ENCODE results near the gene LHPP.

LHPP gene

DNA sequence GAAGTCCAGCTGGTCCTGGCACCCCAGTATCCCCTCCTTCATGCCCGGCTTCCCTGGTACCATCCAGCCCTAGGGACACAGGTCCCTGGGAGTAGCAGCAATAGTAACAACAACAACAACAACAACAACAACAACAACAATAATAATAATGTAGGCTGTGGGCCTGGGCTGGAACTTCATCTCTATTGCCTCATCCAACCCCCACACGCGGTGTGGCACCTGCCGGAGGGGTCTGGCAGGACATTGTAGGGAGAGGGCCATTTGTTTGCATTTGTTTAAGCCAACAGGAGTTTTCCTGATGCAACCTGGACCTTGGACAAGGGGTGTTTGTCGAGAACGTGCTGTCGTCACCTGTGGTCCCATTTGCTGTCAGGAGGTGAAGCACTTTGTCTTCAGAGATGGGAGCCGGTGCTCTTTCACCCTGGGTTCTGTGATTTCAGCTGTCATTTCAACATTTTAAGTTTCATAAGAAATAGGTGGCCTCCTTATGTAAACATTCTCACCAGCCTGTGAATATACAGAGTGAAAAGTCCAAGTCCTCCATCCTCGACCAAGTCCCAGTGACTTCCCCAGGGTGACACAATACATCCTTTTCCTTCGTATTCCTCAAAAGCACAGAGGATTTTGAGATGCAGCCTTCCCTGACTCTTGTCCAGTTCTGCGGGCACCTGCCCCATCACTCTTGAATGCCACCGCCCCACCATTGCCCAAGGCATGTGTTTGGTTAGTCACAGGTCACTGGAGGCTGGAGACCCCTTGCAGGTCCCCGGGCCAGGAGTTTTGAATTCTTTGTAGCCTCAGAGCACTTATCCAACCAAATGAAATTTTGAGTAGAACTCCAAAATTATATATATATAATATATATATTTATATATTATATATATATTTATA lies 9.2 kb downstream of the LHPP start:
- DNase-seq = no peak

DNA sequence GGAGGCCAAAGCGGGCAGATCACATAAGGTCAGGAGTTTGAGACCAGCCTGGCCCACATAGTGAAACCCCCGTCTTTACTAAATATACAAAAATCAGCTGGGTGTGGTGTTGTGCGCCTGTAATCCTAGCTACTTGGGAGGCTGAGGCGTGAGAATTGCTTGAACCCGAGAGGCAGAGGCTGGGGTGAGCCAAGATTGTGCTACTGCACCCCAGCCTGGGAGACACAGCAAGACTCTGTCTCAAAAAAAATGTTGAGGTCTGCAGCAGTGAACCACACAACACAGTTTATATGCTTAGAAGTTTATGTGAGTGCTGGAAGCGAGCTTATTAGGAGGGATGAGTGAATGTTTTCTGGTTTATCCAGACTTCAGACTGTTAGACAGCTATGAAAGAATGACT lies 10.4 kb downstream of the LHPP start:
- DNase-seq = no peak

DNA sequence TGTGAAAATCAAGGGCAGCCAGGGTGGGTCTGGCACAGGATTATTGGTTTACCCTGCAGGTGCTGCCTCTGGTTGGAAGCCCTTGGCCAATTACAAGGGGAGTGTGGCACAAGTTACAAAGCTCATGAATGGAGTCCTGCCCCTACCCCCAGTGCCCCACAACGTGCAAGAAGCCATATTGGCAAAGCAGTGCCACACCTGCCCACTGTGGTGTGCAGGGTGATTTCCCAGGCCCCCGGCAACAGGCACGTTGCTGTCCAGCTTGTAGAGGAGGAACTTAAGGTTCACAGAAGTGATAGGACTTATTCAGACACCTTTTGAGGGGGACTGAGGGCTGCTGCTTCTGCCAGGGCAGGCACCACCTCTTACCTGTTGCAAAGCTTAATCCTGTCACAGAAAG lies 11.4 kb downstream of the LHPP start:
- no peak for DNase-seq

DNA sequence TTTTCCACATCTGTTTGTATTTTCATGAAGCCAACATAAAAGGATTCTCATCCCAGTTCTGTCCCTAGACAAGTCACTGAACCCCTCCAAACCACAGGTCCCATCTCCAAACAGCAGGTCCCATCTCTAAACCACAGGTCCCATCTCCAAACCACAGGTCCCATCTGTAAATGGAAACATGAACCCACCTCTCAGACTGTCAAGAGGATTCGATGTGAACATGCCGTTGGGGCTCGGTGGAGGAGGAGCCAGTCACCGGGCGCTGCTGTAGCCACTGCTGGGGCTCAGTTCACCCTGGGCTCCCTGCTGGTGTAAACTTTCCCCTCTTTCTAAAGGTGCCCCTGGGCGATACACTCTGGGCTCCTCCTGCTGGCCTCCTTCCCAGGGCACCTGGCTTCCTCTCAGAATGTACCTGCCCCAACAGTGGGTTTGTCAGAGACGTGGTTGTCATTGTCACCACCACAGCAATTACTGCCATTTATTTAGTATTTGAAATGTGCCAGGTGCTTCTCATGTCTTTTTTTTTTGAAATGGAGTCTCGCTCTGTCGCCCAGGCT lies 13.0 kb downstream of the LHPP start:
- DNase-seq = no peak

DNA sequence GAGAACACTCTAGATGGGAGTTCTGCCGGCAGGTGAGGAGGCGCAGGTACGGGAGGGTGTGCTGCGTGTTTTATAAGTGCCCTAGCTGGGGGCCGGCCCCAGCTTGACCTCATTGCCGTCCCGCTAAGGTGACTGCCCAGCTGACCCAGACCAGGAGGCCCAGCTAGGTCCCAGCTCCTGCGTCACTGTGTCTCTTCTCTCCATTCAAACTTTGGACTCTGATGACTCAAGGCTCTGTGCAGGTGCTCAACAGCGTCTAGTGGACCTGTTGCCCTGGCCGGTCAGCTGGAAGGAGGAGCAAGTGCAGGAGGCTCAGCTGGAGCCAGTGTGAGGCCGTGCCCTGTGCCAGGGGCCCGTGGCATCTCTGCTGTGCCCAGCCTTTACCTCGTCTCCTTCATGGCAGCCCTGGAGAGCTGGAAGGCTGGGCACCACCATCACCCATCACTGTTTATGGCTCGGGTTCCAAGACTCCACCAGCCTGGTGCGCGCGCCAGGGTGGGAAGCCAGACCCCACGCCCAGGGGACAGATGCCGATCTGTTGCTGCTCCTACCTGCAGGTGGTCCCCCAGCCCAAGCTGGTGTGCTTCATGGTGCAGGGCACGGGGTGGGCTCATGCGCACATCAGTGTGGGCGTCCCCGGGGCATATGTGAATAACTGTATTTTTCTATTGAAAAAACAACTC lies 14.6 kb downstream of the LHPP start:
- DNase-seq = no peak

DNA sequence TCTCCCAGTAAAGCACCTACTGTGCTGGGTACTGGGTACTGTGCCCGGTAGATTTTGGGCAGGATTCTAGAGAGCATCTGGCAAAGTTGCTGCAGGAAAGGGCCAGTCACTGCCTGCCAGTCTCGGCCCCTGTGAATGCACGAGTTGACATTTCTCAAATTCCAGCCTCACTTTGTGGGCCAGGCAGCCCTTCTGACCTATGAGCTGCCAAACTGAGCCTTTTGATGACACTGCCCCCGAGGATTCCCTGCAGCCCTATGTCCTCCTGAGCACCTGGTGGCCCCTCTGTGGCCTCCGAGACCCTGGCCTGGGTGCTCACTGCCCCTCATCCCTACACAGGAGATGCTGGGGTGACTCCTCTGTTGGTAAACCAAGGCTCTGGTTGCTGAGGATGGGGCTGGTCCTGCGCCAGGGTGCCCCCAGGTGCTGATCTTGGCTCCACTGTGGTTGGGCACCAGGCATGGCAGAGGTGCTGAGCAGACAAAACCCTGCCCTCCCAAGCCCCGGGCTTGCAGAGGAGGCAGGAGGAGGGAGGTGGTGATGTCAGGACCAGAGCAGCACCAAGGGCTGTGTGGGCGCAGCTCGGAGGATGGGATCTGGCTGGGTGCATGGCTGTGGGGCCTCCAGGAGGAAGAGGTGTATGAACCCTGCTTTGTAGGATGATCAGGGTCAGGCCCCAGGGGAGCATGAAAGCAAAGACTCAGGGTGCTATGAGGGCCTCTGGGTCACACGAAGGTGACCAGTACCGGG lies 16.2 kb downstream of the LHPP start:
- no peak for DNase-seq

DNA sequence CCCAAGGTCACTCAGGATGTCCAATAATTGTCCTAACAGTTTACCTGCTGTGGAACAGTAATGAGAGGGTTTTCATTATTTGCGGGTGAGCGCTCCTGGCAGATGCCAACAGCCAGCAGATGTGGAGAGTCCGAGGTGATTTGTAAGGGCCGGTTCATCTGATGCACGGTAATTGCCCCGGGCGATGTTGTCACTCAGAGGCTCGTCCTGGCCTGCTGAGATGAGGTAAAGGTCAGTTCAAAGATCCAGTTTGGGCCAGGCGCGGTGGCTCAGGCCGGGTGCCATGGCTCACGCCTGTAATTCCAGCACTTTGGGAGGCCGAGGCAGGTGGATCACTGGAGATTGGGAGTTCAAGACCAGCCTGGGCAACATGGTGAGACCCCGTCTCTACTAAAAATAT lies 16.9 kb downstream of the LHPP start:
- no peak for DNase-seq

DNA sequence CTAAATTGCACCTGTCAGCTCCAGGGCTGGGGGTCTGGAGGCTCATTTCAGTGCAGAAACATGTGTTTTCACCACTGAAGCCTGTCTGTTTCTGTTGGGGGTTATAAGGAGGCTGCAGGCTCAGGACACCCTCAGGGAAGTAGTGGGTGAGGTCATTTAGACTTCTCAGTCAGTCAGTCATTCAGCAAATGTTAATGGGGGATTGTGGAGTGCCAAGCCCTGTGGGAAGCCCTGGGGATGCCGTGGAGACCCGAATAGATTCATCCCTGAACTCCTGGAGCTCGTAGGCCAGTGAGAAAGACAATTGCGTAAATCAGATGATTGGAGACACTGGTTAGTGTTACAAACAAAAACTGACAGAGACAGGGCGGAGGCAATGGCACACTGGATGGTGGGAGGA lies 19.2 kb downstream of the LHPP start:
- DNase-seq = no peak

DNA sequence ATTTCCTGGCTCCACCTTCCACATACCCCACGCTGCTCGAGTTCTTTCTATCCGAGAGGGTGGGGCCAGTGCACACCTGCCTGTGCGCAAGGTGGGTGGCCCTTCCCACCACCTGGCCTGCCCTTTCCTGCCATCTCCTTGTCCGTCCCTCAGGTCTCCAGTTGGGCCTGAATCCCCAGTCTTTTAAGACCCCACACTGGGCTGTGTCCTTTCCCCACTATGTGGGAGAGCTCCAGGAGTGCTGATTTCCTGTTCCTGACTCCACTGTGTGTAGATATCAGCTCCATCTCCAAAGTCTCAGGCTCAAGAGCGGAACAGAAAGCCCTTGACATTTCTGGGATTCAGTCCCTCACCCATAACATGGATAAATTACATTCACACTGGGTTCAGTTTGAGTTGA lies 20.1 kb downstream of the LHPP start:
- DNase-seq = no peak

DNA sequence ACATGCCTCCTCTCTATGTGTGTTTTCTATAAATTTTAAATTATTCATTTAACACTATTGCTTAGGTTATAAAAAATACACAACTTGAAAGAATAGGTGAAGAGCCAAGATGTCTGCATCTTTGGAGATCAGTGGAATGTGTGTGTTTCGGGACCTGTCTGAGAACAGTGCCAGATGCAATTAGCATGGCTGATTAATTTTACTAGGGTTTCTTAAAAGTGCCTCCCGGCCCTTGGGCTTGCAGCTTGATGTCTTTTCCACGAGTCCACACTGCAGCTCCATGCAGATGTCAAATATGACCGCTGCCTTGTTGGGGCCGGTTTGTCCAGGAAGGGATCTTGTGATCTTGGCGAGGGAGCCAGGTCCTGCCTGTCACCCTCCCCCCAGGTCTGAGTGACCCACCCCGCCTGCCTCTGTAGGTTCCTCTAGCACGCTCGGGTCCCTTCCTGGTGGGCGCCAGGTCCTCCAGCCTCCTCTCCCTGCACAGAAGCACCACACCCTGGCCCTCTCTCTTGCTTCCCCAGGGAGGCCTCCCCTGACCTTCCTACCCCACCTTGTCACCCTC lies 20.7 kb downstream of the LHPP start:
- DNase-seq = no peak

DNA sequence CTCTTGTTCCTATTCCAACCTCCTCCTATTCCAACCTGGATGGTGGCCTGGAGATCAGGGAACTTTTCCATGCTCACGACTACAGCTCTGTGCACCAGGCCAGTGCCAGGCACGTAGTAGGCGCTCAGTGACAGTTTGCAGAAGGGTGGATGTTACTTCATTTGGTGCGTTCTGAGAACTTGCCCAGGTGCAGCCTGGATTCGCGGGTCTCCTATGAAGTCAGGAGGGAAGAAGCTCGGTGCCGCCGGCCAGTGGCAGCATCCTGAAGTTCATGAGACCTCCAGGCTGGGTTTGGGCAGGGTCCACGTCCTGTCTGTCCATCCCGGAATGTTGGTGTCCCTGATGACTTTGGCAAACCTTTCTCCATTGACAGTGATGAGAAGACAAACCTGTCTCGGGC lies 21.3 kb downstream of the LHPP start:
- DNase-seq = no peak

DNA sequence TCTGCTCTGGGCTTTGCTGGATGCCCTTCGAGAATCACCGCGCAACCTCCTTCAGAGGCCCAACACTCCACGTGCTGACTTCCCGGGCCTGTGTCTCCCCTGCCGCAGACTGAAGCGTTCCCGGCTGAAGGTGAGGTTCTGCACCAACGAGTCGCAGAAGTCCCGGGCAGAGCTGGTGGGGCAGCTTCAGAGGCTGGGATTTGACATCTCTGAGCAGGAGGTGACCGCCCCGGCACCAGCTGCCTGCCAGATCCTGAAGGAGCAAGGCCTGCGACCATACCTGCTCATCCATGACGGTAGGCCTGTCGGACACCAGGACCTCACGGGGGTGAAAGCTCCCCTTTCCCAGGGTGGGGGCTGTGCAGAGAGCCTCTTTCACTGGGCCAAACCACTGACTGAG lies 22.4 kb downstream of the LHPP start:
- DNase-seq = no peak

DNA sequence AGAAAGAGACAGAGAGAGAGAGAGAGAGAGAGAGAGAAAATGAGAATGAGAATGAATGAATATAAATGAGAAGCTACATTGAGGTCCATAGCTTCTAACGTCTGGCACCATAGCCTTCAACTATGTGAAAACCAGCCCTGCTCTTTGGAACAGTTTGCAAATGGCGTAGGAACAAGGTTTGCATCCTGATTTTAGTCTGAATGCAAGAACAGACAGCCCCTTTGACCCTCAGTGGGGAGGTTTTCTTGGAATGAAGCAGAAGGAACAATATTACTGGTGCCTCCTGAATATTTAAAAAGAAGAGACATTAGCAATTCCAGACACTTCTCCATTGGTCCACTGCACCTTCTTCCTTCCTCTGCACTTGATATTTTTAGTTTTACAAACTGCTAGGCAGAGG lies 23.0 kb downstream of the LHPP start:
- no peak for DNase-seq

DNA sequence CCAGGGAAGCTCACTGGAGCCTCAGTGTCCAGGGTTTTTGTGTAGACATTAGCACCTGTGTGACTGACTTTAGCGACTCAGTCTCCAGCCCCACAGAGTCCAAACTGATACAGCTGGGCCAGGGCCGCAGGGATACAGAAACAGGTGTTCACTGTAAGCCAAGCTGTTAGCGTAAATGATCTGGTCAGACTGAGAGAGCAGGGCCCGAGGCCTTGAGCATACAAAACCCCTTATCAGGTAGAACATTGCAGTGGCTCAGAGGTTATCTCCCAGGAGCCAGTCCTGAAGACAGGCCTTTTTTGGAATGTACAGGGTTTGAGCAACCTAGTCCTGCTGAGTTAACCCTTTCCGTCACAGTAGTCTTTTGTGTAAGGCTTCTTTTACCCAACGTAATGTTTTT lies 25.0 kb downstream of the LHPP start:
- DNase-seq = no peak

DNA sequence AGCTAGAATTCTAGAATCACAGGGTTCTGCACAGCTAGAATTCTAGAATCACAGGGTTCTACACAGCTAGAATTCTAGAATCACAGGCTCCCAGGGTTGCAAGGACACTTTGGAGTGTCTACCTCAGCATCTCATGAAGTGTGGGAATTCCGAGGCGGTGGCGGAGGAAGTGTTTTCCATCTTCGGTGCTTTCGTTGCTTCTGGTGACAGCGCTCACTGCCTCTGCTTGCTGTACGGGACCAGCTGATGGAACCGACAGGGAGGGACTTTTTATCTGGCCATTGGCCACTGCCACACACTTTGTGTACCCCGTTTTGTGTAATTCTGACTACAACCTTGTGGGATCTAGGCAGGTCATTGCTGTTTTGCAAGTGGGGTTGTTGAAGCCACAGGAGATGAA lies 29.5 kb downstream of the LHPP start:
- no peak for DNase-seq

DNA sequence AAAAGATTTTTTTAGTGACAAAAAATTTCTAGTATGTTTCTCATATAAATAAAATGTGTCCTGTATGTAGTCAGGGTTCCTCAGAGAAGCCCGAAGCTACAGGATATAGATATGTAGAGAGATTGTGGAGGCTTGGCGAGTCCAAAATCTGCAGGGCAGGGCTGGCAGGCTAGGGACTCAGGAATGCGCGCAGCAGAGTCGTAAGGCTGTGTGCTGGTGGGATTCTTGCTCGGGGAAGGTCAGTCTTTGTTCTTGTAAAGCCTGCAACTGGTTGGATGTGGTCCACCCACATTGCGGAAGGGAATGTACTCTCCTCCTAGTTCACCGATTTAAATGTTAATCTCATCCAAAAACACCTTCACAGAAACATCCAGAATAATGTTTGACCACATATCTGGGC lies 30.6 kb downstream of the LHPP start:
- no peak for DNase-seq

DNA sequence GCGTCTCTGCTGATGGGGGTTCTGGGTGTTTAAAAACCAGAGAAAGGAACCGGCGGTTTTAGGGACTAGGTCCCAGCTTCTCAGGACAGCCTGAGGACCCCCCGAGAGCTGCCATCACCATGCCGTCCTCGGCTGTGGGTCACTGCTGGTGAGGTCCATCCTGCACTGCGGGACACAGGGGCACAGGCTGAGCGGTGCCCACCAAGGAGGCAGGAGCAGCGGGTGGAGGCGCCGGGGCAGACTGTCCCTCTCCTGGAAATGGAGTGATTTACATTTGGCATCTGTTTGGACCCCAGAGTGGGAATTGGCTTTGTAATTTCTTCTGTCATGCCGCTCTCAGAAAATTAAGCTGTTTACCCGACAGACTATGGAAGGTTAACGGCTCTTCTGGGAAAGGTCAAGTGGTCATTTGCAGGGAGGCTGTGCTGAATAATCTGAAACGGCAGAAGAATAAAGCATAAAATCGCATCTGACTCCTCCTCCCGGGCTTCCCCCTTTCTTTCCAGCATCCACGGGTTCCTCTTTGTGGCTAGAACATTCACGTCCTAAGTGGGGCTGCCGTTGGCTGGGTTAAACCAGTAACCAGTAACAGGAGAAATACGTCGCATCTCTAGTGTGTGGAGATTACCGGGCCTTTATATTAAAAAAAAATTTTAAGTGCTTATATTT lies 31.7 kb downstream of the LHPP start:
- peak; percentile 85 to 89 (median 86) for DNase-seq

DNA sequence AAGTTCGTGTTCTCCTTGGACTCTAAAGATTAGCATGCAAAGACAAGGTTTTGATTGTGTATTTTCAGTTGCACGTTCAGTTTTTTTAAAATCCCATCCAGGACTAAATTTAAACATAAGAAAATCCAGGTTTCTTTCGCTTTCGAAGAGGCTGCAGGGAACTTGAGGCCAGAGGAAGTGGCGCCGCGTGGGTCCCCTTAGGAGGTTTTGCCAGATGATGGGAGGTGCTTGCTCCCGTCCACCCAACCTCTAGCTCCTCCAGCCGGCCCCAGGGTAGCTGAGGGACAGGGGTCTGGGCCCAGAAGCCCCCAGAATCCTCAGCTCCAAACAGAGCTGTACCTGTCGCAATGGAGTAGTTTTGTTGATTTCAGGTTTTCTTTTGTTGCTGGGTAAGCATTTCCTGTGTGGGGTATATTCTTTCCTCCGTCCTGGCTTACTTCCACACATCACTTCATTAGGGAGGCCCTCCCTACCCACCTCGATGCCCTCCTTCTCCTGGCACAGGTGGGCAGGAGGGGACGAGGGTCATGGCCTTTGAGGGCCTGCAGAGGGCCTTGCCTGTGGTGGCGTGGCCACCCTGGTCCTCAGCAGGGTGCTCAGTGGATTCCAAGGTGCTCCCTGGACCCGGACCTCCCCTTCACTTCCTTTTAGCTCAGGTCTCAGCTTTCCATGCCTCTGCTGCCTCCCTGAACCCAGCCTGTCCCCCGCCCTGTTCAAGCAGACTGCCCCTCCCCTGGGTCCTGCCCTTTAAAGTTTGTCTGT lies 32.6 kb downstream of the LHPP start:
- DNase-seq = peak; percentile 61 to 83 (median 68)

DNA sequence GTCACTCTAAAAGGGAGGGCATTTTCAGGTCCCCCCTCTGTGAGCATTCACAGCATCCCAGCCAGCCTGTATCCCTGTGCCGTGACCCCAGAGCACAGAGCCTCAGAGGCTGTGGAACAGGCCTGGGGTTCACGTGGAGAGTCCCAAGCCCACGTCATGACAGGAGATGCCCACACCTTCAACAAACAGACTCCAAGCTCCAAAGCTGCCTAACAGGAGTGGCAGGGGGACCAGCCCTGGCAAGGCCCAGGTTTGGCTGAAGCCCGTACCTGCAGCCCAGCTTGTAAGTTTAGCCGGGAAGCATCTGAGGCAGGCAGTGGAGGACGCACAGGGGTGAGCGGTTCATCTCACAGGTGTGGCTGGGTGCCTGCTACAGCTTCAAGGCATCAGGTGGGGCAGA lies 33.5 kb downstream of the LHPP start:
- DNase-seq = no peak

DNA sequence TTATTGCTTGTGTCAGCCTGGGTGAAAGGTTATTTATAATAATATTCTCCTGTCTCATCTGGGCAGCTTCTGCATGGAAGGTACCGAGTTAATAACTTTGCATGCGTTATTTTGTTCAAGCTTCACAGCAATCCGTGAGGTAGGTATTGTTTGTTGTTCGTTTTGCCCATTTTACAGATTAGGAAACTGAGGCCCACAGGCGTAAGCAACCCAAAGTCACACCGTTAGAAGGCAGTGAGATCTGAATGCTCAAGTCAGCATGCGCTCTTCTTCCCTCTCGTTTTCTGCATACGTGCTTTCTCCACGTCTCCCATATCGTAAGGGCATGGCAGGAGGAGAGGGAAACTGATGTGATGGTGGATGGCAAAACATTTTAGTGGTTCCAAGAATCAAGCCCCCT lies 34.1 kb downstream of the LHPP start:
- no peak for DNase-seq

DNA sequence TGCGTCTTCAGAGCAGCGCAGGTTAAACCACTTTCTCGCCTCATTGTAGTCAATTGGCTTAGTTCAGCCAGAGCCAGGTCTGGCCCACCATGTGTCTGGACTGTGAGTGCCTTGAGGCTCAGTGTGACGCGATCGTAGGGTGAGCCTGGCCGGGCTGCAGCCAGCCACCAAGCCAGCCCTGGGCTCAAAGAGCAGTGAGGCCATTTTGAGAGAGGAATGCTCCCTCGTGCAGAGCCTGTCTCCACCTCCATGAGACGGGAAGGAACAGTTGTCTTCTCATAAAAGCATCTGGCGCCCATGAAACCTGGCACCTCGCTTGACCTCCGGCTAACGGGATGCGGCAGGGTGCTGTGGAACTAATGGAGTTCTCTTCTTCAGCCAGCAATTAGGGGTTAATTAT lies 34.5 kb downstream of the LHPP start:
- no peak for DNase-seq

DNA sequence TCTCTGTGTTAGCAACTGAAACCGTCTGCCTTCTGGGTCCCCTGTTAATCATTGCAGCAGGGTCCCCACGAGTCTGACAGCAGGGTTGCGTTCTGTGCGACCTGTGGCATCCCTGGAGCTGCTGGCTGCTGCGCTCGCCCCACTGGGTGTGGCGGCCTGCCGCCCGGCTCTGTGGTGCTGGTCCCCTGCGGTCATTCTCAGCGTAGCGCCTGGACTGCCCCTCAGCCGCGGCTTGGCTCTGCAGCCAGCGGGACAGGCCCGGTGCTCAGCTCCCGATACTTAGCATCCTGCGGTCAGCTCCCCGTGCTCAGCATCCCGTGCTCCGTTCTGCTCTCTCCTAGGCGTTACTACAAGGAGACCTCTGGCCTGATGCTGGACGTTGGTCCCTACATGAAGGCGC lies 35.0 kb downstream of the LHPP start:
- DNase-seq = no peak

Data from suppressor macrophage treated with lipopolysaccharide for 1 hour (primary cell).